Measurements from ENCODE around the gene FARP1. TPM values are rescaled to one million over a fixed set of nuclear protein-coding genes. Genes with fewer than 3 reads are reported as not detected.

The FARP1 gene
- total RNA-seq, 4 donors from 2014 or later: 13.7 to 38.9 (median 30.2) TPM

DNA sequence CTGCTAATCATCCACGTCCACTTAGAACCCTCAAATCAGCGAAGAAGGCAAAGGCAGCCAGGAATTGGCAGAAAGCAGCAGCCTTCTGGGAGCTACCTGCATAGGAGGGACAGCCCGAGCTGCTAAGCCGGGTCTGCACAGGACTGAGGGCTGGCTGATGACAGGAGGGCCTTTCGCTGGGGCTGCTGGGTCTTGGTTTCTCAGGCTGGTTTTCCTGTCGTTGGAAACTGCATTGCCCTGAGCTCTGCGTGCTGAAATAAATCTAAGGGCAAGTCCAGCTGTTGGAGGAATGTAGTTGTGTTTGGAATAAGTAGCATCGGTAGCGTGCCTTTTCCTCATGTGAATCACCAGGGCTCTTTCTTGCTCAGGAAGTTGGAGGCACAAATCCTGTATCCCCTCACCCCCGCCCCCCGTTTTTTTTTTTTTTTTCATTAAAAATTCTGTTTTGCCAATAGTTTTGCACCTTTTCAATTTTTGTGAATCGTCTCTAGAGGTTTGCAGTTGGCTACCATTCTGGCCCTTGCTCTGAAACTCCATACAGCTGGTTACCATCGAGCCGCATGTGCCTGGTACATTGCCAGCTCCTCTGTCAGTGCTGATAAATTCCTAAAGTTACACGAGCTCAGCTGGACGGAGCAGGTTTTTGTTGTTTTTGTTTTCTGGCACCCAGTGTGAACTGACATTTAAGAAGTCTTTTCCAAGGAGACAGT, 228.1 kb downstream of the FARP1 start:
- TF ChIP-seq CTCF (IDR thresholded peaks at IDR 0.05): no peak
- DNase-seq (ENCODE audit: low spot score) (no peak), ATAC-seq (ENCODE audit: low FRiP score) (no peak)

- DNase-seq (ENCODE audit: low spot score) (no peak), ATAC-seq (ENCODE audit: low FRiP score) (no peak)
- no peak for TF ChIP-seq CTCF (IDR thresholded peaks at IDR 0.05)
These were observed 228.7 kb downstream of the FARP1 start for GRCh38 chr13:98371516-98372023.

DNA sequence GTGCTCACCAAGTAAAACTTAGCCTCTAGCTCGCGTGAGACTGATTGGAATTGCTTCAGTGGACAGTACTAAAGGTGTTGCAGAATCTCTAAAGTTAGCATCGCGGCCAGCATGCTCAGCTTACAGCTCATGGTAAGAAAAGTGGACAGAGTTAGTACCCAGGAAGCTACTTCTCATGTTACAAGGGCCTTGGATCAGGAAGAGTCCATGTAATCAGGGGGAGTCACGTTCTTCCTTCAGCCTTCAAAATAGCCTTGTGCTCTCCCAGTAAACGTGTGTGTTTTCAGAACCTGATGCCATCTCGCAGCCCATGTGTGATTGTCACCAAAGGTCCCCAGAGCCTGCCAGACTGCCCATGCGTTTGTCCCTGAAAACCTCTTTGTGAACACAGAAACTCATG, 230.0 kb downstream of the FARP1 start:
- no peak for DNase-seq (ENCODE audit: low spot score)
- no peak for ATAC-seq (ENCODE audit: low FRiP score)
- no peak for TF ChIP-seq CTCF (IDR thresholded peaks at IDR 0.05)

DNA sequence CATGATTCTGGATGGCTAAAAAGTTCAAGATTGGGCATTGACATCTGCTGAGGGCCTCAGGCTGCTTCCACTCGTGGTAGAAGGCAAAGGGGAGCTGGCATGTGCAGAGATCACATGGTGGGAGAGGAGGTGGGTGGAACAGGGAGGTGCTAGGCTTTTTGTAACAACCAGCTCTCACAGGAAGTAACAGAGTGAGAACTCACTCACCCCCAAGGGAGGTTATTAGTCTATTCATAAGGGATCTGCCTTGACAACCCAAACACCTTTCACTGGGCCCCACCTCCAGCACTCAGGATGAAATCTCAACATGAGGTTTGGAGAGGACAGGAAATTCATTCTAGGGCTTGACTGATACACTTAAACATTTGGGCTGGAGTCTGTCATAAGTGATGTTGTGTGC, 231.9 kb downstream of the FARP1 start:
- ATAC-seq (ENCODE audit: low FRiP score) (no peak), DNase-seq (ENCODE audit: low spot score) (no peak)
- TF ChIP-seq CTCF (IDR thresholded peaks at IDR 0.05): no peak

DNA sequence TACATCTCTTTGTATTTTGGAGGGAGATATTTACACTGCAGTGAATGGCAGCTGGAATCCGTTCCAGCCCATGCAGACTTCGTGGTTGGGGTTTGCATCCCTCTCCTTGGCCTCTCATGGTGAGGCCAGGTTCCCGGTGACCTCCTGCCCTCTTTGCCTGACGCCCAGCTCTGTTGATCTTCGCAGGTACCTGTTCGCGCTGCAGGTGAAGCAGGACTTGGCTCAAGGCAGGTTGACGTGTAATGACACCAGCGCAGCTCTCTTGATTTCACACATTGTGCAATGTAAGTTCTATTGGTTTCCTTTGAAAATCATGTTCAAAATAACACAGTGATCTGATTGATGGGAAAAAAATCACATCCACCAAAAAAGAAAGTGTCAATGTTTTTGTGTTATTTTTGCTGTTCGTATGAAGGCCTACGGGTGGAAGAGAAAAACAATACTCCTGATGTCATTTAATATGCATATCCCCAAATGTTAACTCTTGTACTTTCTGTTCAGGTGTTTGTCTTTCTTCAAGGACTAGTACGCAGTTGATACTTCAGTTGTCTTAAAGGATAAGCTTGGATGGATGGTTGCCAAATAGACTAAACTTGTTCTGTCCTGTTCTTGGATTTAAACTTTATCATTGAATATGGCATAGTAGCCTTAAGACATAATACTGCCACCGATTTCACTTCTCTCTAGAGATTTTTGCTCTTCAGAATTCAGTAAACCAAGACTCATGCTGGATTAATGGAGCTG, 234.9 kb downstream of the FARP1 start:
- ATAC-seq (ENCODE audit: low FRiP score) (no peak), DNase-seq (ENCODE audit: low spot score) (no peak)
- no peak for TF ChIP-seq CTCF (IDR thresholded peaks at IDR 0.05)

- no peak for ATAC-seq (ENCODE audit: low FRiP score)
- TF ChIP-seq CTCF (IDR thresholded peaks at IDR 0.05): no peak
- DNase-seq (ENCODE audit: low spot score): no peak
These were observed 241.8 kb downstream of the FARP1 start for GRCh38 chr13:98384739-98385138.

Measured in omental fat pad (tissue), 4 donors.